Measurements from ENCODE around the gene NDFIP2.
"Not testable (repeated sequence)": the region's sequence is repeated elsewhere in the genome, so short reads cannot be mapped to it uniquely, and the experiment has no call there.

NDFIP2 gene

DNA sequence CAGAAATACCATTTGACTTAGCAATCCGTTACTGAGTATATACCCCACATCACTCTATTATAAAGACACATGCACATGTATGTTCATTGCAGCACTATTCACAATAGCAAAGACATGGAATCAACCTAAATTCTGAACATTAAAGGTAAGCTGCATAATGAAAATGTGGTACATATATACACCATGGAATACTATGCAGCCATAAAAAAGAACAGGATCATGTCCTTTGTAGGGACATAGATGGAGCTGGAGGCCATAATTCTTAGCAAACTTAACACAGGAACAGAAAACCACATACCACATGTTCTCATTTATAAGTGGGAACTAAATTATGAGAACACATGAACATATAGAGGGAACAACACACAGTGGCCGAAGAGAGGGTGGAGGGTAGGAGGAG is 85.2 kb downstream of the NDFIP2 start:
- H4K20me1 ChIP-seq (ENCODE audit: insufficient read depth, low read length, poor library complexity, severe bottlenecking): no peaks in the 10 kb centered on the region
- no peak overlapping the region for H3K9ac ChIP-seq (ENCODE audit: low read depth, low read length, poor library complexity, severe bottlenecking)
- no peak overlapping the region for H2AFZ ChIP-seq (ENCODE audit: low read length)
- peaks cover 6% of the 10 kb centered on the region; the same call in 1 of the 2 replicates for H3K9me3 ChIP-seq (ENCODE audit: insufficient read depth, low read depth, low read length)
- no peaks in the 10 kb centered on the region for H3K36me3 ChIP-seq (ENCODE audit: insufficient read depth, low read length)
- no peaks in the 10 kb centered on the region for H3K79me2 ChIP-seq (ENCODE audit: insufficient read depth, low read length)
- TF ChIP-seq, protein P1, sequence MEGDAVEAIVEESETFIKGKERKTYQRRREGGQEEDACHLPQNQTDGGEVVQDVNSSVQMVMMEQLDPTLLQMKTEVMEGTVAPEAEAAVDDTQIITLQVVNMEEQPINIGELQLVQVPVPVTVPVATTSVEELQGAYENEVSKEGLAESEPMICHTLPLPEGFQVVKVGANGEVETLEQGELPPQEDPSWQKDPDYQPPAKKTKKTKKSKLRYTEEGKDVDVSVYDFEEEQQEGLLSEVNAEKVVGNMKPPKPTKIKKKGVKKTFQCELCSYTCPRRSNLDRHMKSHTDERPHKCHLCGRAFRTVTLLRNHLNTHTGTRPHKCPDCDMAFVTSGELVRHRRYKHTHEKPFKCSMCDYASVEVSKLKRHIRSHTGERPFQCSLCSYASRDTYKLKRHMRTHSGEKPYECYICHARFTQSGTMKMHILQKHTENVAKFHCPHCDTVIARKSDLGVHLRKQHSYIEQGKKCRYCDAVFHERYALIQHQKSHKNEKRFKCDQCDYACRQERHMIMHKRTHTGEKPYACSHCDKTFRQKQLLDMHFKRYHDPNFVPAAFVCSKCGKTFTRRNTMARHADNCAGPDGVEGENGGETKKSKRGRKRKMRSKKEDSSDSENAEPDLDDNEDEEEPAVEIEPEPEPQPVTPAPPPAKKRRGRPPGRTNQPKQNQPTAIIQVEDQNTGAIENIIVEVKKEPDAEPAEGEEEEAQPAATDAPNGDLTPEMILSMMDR (conservative IDR thresholded peaks at IDR 0.05; ENCODE audit: low read length): no peak
- no peak for TF ChIP-seq EZH2phosphoT487 (IDR thresholded peaks at IDR 0.05; ENCODE audit: borderline replicate concordance)
- no peak overlapping the region for H3K4me2 ChIP-seq (ENCODE audit: low read depth, low read length, poor library complexity, severe bottlenecking)
- no peaks in the 10 kb centered on the region for H3F3A ChIP-seq (ENCODE audit: low read depth)
- H3K27me3 ChIP-seq (ENCODE audit: insufficient read depth, low read length, poor library complexity, severe bottlenecking): no peaks in the 10 kb centered on the region
- no peak overlapping the region for H3K4me3 ChIP-seq (ENCODE audit: low read length, poor library complexity, severe bottlenecking)
- no peaks in the 10 kb centered on the region for H3K4me1 ChIP-seq (ENCODE audit: insufficient read depth, low read length, poor library complexity, severe bottlenecking)
- H3K9me2 ChIP-seq (replicated peaks; ENCODE audit: low read depth, low read length): no peaks in the 10 kb centered on the region

DNA sequence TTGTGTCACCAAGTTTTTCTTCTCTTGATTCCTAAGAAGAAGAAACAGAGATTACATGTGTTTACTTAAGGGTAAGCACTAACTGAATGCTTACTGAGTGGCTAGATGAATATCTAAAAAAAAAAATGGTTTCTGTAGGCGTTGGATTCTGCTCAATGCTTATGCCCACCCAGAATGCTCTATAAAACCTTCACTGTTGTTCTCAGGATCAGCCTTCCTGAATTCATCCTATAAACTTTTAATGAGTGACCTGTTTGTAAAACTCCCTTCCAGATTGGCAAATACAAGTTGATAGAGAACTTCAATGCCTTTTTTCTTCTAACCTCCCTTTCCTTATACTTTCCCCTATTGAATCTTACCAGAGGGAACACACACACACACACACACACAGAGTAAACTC is 90.2 kb downstream of the NDFIP2 start:
- no peak overlapping the region for H3K4me3 ChIP-seq (ENCODE audit: low read length, poor library complexity, severe bottlenecking)
- no peak overlapping the region for H3K4me2 ChIP-seq (ENCODE audit: low read depth, low read length, poor library complexity, severe bottlenecking)
- no peaks in the 10 kb centered on the region for H3K79me2 ChIP-seq (ENCODE audit: insufficient read depth, low read length)
- no peaks in the 10 kb centered on the region for H3K9me3 ChIP-seq (ENCODE audit: insufficient read depth, low read depth, low read length)
- H3K9ac ChIP-seq (ENCODE audit: low read depth, low read length, poor library complexity, severe bottlenecking): no peak overlapping the region
- H3K27me3 ChIP-seq (ENCODE audit: insufficient read depth, low read length, poor library complexity, severe bottlenecking): no peaks in the 10 kb centered on the region
- H3K9me2 ChIP-seq (replicated peaks; ENCODE audit: low read depth, low read length): no peaks in the 10 kb centered on the region
- no peaks in the 10 kb centered on the region for H3F3A ChIP-seq (ENCODE audit: low read depth)
- peaks cover 3% of the 10 kb centered on the region for H3K4me1 ChIP-seq (ENCODE audit: insufficient read depth, low read length, poor library complexity, severe bottlenecking)
- H3K36me3 ChIP-seq (ENCODE audit: insufficient read depth, low read length): no peaks in the 10 kb centered on the region
- no peak for TF ChIP-seq EZH2phosphoT487 (IDR thresholded peaks at IDR 0.05; ENCODE audit: borderline replicate concordance)
- no peaks in the 10 kb centered on the region for H4K20me1 ChIP-seq (ENCODE audit: insufficient read depth, low read length, poor library complexity, severe bottlenecking)
- no peak overlapping the region for H2AFZ ChIP-seq (ENCODE audit: low read length)

DNA sequence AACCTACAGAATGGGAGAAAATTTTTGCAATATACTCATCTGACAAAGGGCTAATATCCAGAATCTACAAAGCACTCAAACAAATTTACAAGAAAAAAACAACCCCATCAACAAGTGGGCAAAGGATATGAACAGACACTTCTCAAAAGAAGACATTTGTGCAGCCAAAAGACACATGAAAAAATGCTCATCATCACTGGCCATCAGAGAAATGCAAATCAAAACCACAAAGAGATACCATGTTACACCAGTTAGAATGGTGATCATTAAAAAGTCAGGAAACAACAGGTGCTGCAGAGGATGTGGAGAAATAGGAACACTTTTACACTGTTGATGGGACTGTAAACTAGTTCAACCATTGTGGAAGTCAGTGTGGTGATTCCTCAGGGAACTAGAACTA is 92.9 kb downstream of the NDFIP2 start:
- H3K4me2 ChIP-seq (ENCODE audit: low read depth, low read length, poor library complexity, severe bottlenecking); H3K9me2 ChIP-seq (replicated peaks; ENCODE audit: low read depth, low read length); H3K36me3 ChIP-seq (ENCODE audit: insufficient read depth, low read length); H3F3A ChIP-seq (ENCODE audit: low read depth); H3K4me3 ChIP-seq (ENCODE audit: low read length, poor library complexity, severe bottlenecking); H3K79me2 ChIP-seq (ENCODE audit: insufficient read depth, low read length); H3K9ac ChIP-seq (ENCODE audit: low read depth, low read length, poor library complexity, severe bottlenecking); H3K4me1 ChIP-seq (ENCODE audit: insufficient read depth, low read length, poor library complexity, severe bottlenecking); H3K27me3 ChIP-seq (ENCODE audit: insufficient read depth, low read length, poor library complexity, severe bottlenecking); H3K9me3 ChIP-seq (ENCODE audit: insufficient read depth, low read depth, low read length); H4K20me1 ChIP-seq (ENCODE audit: insufficient read depth, low read length, poor library complexity, severe bottlenecking); H2AFZ ChIP-seq (ENCODE audit: low read length): not testable (repeated sequence)

DNA sequence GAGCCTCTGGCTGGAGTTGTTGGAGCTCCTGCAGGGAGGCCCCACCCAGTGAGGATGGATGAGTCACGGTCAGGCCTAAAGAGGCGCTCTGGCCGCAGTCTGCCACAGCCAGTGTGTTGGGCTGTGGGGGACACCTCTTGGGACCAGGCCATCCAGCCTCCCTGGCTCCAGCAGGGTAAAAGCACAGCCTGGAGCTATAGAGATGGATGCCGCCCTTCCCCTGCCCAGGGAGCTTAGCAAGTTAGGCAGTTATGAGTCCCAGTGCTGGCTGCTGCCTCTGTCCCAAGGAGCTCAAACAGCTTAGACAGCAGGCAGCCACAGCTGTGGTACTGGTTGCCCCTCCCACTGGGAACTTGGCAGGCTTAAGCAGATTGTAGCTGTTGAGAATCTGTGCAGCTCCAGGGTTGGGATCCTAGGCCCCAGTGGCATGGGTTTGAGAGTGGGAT is 100.9 kb downstream of the NDFIP2 start:
- H3K9me3 ChIP-seq (ENCODE audit: insufficient read depth, low read depth, low read length): peaks cover 4% of the 10 kb centered on the region; the same call in 1 of the 2 replicates
- TF ChIP-seq, protein P1 (conservative IDR thresholded peaks at IDR 0.05; ENCODE audit: low read length): no peak

More for the DNA sequence above, 100.9 kb downstream of the NDFIP2 start:
- H3K27me3 ChIP-seq (ENCODE audit: insufficient read depth, low read length, poor library complexity, severe bottlenecking): no peaks in the 10 kb centered on the region
- no peak overlapping the region for H3K4me2 ChIP-seq (ENCODE audit: low read depth, low read length, poor library complexity, severe bottlenecking)
- no peaks in the 10 kb centered on the region for H3K9me2 ChIP-seq (replicated peaks; ENCODE audit: low read depth, low read length)
- no peaks in the 10 kb centered on the region for H3K4me1 ChIP-seq (ENCODE audit: insufficient read depth, low read length, poor library complexity, severe bottlenecking)
- H3K9ac ChIP-seq (ENCODE audit: low read depth, low read length, poor library complexity, severe bottlenecking): no peak overlapping the region
- no peaks in the 10 kb centered on the region for H3K79me2 ChIP-seq (ENCODE audit: insufficient read depth, low read length)
- H2AFZ ChIP-seq (ENCODE audit: low read length): no peak overlapping the region
- no peaks in the 10 kb centered on the region for H3K36me3 ChIP-seq (ENCODE audit: insufficient read depth, low read length)
- H3F3A ChIP-seq (ENCODE audit: low read depth): no peaks in the 10 kb centered on the region
- H4K20me1 ChIP-seq (ENCODE audit: insufficient read depth, low read length, poor library complexity, severe bottlenecking): no peaks in the 10 kb centered on the region
- H3K4me3 ChIP-seq (ENCODE audit: low read length, poor library complexity, severe bottlenecking): no peak overlapping the region

Measured in Loucy (cell line).